Endodermal cell (in vitro differentiated cells): ENCODE data around the gene ELFN2. TPM values are rescaled to one million over a fixed set of nuclear protein-coding genes. Genes with fewer than 3 reads are reported as not detected.

ENCODE experiments used
- DNase-seq: peaks from one replicate; pipeline ENCODE4 v3.0.0-alpha.2; 2017
- H3K27ac ChIP-seq: 2 replicates; pipeline ENCODE4 v1.5.1; 2013; ENCODE audit warnings: mild to moderate bottlenecking, low read depth, low read length, moderate library complexity
- H3K27me3 ChIP-seq: 2 replicates; pipeline ENCODE4 v1.6.1; 2013; ENCODE audit warnings: mild to moderate bottlenecking, low read length, moderate library complexity; ENCODE audit not compliant: insufficient read depth, control insufficient read depth, poor library complexity, severe bottlenecking
- H3K36me3 ChIP-seq: 2 replicates; pipeline ENCODE4 v1.7.0; 2013; ENCODE audit warnings: mild to moderate bottlenecking, low read length, moderate library complexity; ENCODE audit not compliant: control insufficient read depth, insufficient read depth
- H3K4me1 ChIP-seq: one replicate; pipeline ENCODE4 v1.7.0; 2013; ENCODE audit warnings: low read length; ENCODE audit not compliant: control insufficient read depth, insufficient read depth
- H3K4me3 ChIP-seq: 2 replicates; pipeline ENCODE4 v1.5.1; 2013; ENCODE audit warnings: mild to moderate bottlenecking, low read length, moderate library complexity
- H3K9ac ChIP-seq: 2 replicates; pipeline ENCODE4 v1.6.1; 2013; ENCODE audit warnings: mild to moderate bottlenecking, low read length, moderate library complexity; ENCODE audit not compliant: poor library complexity, severe bottlenecking; ENCODE audit errors: extremely low read depth
- H3K9me3 ChIP-seq: 2 replicates; pipeline ENCODE4 v1.6.1; 2013; ENCODE audit warnings: mild to moderate bottlenecking, low read length, moderate library complexity; ENCODE audit not compliant: control insufficient read depth
- H3K27ac Mint-ChIP-seq: 2 replicates; pipeline ENCODE4 v1.8.0; 2020; ENCODE audit warnings: mixed read lengths
- H3K27me3 Mint-ChIP-seq: 2 replicates; pipeline ENCODE4 v1.8.0; 2021; ENCODE audit warnings: mild to moderate bottlenecking, mixed read lengths; ENCODE audit not compliant: insufficient read depth
- H3K36me3 Mint-ChIP-seq: 2 replicates; pipeline ENCODE4 v1.8.0; 2020; ENCODE audit warnings: low read depth, mixed read lengths
- H3K4me1 Mint-ChIP-seq: 2 replicates; pipeline ENCODE4 v1.8.0; 2020; ENCODE audit warnings: mixed read lengths
- H3K4me3 Mint-ChIP-seq: 2 replicates; pipeline ENCODE4 v1.8.0; 2020; ENCODE audit warnings: mild to moderate bottlenecking, moderate library complexity, mixed read lengths
- H3K9me3 Mint-ChIP-seq: 2 replicates; pipeline ENCODE4 v1.8.0; 2020; ENCODE audit warnings: mild to moderate bottlenecking, mixed read lengths
- WGBS, 2 experiments: methylation state at CpG; one replicate each; pipeline versions ENCODE4 v1.1.5 to v1.1.7; 2013; ENCODE audit warnings: missing lambda C conversion rate in 2 of 2, mixed read lengths in 1 of 2; ENCODE audit not compliant: insufficient coverage in 1 of 2, insufficient read length in 1 of 2; 5-methylcytosine and 5-hydroxymethylcytosine counted together
- total RNA-seq, 2 donors: library from RNA; stranded (reverse); fragmentation: NEBNext Ultra II Directional in 1 of 2; extraction: Animal tissue kit (Norgen Biotek cat#: 25700) in 1 of 2; gene quantifications; 2 replicates in 1 of 2; 3 replicates in 1 of 2; pipeline ENCODE4 v1.2.1, GENCODE V29; 2021
- TF ChIP-seq, protein P1 (sequence below): fragments of 200-600 bp; sonication (generic); conservative IDR thresholded peaks from 2 replicates; pipeline ENCODE4 v1.5.0; 2021; ENCODE audit warnings: antibody characterized with exemption, mild to moderate bottlenecking

Gene ELFN2
- total RNA-seq, 2 donors from 2014 or later = 0.40 to 0.46 TPM

DNA sequence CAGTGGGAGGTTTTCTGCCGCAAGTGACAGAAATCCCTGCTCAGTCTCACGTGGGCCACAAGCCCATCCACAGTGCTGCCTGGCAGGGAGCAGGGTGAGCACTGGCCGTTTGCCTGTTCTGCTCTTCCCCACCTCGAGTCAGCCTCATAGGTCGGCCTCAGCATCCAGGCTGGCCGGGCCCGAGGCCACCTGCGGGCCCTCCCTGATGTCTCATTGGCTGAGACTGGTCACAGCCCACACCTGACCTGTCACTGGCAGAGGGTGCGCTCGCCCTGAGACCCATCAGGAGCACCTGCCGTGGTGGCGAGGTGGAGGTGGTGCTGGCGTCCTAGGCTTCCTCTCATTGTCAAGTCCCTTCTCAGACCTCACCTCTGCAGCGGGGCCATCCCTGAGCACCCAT is 72.1 kb downstream of the ELFN2 start:
- no peaks in the 10 kb centered on the region for H3K36me3 ChIP-seq
- H3K27ac ChIP-seq = no peak overlapping the region
- Mint-ChIP-seq H3K36me3 (no peaks in the 10 kb centered on the region), H3K27me3 (peaks cover 7% of the 10 kb centered on the region), H3K27ac (no peak overlapping the region), H3K4me3 (no peak overlapping the region), H3K9me3 (no peaks in the 10 kb centered on the region), H3K4me1 (peaks cover 22% of the 10 kb centered on the region)
- 92 to 93% methylated on average over 13 to 14 of the region's 14 CpGs for WGBS, 2 experiments
- H3K9ac ChIP-seq = no peak overlapping the region
- no peaks in the 10 kb centered on the region for H3K9me3 ChIP-seq
- DNase-seq = no peak
- H3K4me1 ChIP-seq = no peaks in the 10 kb centered on the region
- TF ChIP-seq, protein P1, sequence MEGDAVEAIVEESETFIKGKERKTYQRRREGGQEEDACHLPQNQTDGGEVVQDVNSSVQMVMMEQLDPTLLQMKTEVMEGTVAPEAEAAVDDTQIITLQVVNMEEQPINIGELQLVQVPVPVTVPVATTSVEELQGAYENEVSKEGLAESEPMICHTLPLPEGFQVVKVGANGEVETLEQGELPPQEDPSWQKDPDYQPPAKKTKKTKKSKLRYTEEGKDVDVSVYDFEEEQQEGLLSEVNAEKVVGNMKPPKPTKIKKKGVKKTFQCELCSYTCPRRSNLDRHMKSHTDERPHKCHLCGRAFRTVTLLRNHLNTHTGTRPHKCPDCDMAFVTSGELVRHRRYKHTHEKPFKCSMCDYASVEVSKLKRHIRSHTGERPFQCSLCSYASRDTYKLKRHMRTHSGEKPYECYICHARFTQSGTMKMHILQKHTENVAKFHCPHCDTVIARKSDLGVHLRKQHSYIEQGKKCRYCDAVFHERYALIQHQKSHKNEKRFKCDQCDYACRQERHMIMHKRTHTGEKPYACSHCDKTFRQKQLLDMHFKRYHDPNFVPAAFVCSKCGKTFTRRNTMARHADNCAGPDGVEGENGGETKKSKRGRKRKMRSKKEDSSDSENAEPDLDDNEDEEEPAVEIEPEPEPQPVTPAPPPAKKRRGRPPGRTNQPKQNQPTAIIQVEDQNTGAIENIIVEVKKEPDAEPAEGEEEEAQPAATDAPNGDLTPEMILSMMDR = no peak
- H3K4me3 ChIP-seq = no peak overlapping the region
- H3K27me3 ChIP-seq = no peaks in the 10 kb centered on the region

DNA sequence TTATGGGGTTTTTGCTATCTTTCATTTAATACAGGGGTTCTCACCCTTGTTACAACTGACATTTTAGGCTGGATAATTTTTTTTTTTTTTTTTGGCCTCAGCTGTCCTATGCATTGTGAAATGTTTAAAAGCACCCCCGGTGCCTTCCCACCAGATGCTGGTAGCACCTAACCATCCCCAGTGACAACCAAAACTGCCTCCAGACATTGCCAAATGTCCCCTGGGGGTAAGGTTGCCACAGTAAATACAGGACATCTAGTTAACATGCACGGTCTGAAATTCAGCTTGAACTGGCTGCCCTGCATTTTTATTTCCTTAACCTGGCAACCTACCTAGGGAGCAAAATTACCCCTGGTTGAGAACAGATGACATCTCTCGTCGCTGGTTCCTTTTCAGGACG is 72.6 kb downstream of the ELFN2 start:
- peaks cover 8% of the 10 kb centered on the region for H3K27me3 Mint-ChIP-seq
- Histone ChIP-seq H3K27me3 (no peaks in the 10 kb centered on the region), H3K9me3 (no peaks in the 10 kb centered on the region), H3K36me3 (no peaks in the 10 kb centered on the region), H3K9ac (no peak overlapping the region), H3K4me3 (no peak overlapping the region), H3K4me1 (no peaks in the 10 kb centered on the region), H3K27ac (no peak overlapping the region)
- no peaks in the 10 kb centered on the region for H3K9me3 Mint-ChIP-seq
- DNase-seq = no peak
- H3K36me3 Mint-ChIP-seq = no peaks in the 10 kb centered on the region
- no peak overlapping the region for H3K27ac Mint-ChIP-seq
- no peak overlapping the region for H3K4me3 Mint-ChIP-seq
- TF ChIP-seq, protein P1 = no peak
- WGBS, 2 experiments = 85 to 100% methylated on average over 5 of the region's 5 CpGs
- peaks cover 18% of the 10 kb centered on the region for H3K4me1 Mint-ChIP-seq

DNA sequence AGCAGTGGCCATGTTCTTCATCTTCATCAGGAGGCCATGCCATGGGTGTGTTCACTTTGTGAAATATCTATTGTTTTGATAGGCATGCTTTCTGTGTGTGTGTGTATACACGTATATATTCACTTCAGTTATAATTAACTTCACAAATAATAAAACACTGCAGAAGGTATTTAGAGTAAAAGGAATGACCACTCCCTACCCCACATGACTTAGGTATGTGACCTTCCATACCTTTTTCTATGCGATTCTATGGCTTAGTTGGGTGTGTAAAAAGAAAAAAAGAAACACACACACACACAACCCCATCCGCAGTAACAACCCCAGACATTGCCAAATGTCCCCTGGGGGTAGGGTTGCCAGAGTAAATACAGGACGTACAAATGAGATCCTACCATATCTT is 73.0 kb downstream of the ELFN2 start:
- Mint-ChIP-seq H3K36me3 (no peaks in the 10 kb centered on the region), H3K9me3 (no peaks in the 10 kb centered on the region), H3K4me3 (no peak overlapping the region), H3K27ac (no peak overlapping the region), H3K4me1 (peaks cover 14% of the 10 kb centered on the region), H3K27me3 (peaks cover 8% of the 10 kb centered on the region)
- Histone ChIP-seq H3K27me3 (no peaks in the 10 kb centered on the region), H3K9ac (no peak overlapping the region), H3K9me3 (no peaks in the 10 kb centered on the region), H3K36me3 (no peaks in the 10 kb centered on the region), H3K4me3 (no peak overlapping the region), H3K4me1 (no peaks in the 10 kb centered on the region), H3K27ac (no peak overlapping the region)
- TF ChIP-seq, protein P1 = no peak
- 60 to 100% methylated on average over 1 of the region's 4 CpGs for WGBS, 2 experiments
- DNase-seq = no peak
